Stomach (tissue), 4 donors: ENCODE data around the gene TMEM176B.

Experiments used
- EP300 ChIP-seq: sonication (generic); formaldehyde crosslinking; IDR thresholded peaks from one replicate; pipeline ENCODE4 v1.6.1; 2017; ENCODE audit warnings: antibody characterized with exemption
- POLR2A ChIP-seq, 4 donors: fragments of 450-650 bp; IDR thresholded peaks; one replicate each; pipeline ENCODE4 v1.6.1; 2016; ENCODE audit warnings: antibody characterized with exemption in 4 of 4, control low read depth in 2 of 4, mild to moderate bottlenecking in 1 of 4, moderate library complexity in 1 of 4
- POLR2AphosphoS5 ChIP-seq, 3 donors: sonication (generic); formaldehyde crosslinking; IDR thresholded peaks; one replicate each; pipeline ENCODE4 v1.6.1; 2016; ENCODE audit warnings: antibody characterized with exemption in 3 of 3
- TF ChIP-seq, protein P1 (sequence below), 7 experiments: fragments of 450-650 bp in 4 of 7; fragments of 200-600 bp in 3 of 7; sonication (generic) in 3 of 7; IDR thresholded peaks; one replicate each; pipeline ENCODE4 v1.5.1; 2016 to 2019; ENCODE audit warnings: antibody characterized with exemption in 7 of 7, control low read depth in 2 of 7, mild to moderate bottlenecking in 1 of 7

DNA sequence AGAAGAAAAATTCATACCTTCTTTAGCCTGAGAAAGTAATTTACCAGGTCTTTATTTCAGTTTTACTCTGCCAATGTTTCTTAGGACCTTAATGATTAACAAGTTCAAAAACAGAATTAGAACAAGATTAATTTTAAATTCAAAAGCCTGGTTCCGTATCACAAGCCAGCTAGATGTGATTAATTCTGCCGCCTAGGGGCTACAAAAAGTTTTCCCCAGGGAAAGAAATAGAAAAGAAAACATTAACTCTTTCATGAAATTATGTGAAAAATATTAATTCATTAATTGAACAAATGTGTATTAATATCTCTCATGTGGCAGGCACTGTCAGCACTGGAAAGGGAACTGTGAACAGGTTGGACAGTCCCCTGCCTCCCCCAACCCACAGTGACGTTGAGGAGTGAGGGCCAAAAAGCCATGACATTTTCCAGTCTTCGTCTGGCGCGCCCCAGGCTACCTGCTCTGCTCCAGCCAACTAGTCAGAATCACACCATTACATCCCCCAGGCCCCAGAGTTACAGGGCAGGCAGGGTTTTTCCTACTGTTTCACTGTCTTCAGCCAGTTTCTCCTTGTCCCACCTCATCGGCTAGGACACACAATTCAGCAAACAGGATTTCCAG is 20.5 kb upstream of the TMEM176B start:
- TF ChIP-seq, protein P1, sequence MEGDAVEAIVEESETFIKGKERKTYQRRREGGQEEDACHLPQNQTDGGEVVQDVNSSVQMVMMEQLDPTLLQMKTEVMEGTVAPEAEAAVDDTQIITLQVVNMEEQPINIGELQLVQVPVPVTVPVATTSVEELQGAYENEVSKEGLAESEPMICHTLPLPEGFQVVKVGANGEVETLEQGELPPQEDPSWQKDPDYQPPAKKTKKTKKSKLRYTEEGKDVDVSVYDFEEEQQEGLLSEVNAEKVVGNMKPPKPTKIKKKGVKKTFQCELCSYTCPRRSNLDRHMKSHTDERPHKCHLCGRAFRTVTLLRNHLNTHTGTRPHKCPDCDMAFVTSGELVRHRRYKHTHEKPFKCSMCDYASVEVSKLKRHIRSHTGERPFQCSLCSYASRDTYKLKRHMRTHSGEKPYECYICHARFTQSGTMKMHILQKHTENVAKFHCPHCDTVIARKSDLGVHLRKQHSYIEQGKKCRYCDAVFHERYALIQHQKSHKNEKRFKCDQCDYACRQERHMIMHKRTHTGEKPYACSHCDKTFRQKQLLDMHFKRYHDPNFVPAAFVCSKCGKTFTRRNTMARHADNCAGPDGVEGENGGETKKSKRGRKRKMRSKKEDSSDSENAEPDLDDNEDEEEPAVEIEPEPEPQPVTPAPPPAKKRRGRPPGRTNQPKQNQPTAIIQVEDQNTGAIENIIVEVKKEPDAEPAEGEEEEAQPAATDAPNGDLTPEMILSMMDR (IDR thresholded peaks at IDR 0.05): no peak
- TF ChIP-seq POLR2AphosphoS5 (IDR thresholded peaks at IDR 0.05) (no peak), POLR2A (IDR thresholded peaks at IDR 0.05) (no peak), EP300 (no peak)
